Panc1 (cell line): ENCODE measurements around the gene ZFHX3.

Source experiments
- CTCF ChIP-seq: fragments of 450-650 bp; IDR thresholded peaks from 2 replicates; pipeline ENCODE4 v1.5.1; 2017; ENCODE audit warnings: mild to moderate bottlenecking
- SIN3A ChIP-seq: IDR thresholded peaks from 2 replicates; pipeline ENCODE4 v1.6.1; 2012; ENCODE audit warnings: low read depth, mild to moderate bottlenecking, low read length, moderate library complexity, borderline replicate concordance; ENCODE audit not compliant: insufficient read depth

- no peak for TF ChIP-seq CTCF
- no peak for TF ChIP-seq SIN3A
Measured at GRCh38 chr16:72760581-72760980, 287.3 kb downstream of the ZFHX3 start.
